Liver (tissue), 3 donors: ENCODE results near the gene RNF31.

Experiments
- ATF3 ChIP-seq: IDR thresholded peaks from 2 replicates; pipeline ENCODE4 v1.6.1; 2016; ENCODE audit warnings: antibody characterized with exemption
- EGR1 ChIP-seq, 2 donors: IDR thresholded peaks; 2 replicates each; pipeline ENCODE4 v1.6.1; 2016 to 2018; ENCODE audit warnings: antibody characterized with exemption in 2 of 2, low read depth in 2 of 2
- FOXA1 ChIP-seq: IDR thresholded peaks from 2 replicates; pipeline ENCODE4 v1.6.1; 2016; ENCODE audit warnings: antibody characterized with exemption
- GABPA ChIP-seq, 2 donors: IDR thresholded peaks in 1 of 2; conservative IDR thresholded peaks in 1 of 2; 2 replicates each; pipeline ENCODE4 v1.6.1; 2016; ENCODE audit warnings: antibody characterized with exemption in 2 of 2, mild to moderate bottlenecking in 1 of 2, moderate library complexity in 1 of 2
- HNF4G ChIP-seq: IDR thresholded peaks from 2 replicates; pipeline ENCODE4 v1.6.1; 2016; ENCODE audit warnings: antibody characterized with exemption
- JUND ChIP-seq, 2 donors: IDR thresholded peaks; 2 replicates each; pipeline ENCODE4 v1.6.1; 2016; ENCODE audit warnings: antibody characterized with exemption in 2 of 2
- RAD21 ChIP-seq, 2 donors: IDR thresholded peaks; 2 replicates each; pipeline ENCODE4 v1.6.1; 2016; ENCODE audit warnings: antibody characterized with exemption in 2 of 2, mild to moderate bottlenecking in 2 of 2
- REST ChIP-seq: IDR thresholded peaks from 2 replicates; pipeline ENCODE4 v1.6.1; 2016; ENCODE audit warnings: antibody characterized with exemption, mild to moderate bottlenecking
- RXRA ChIP-seq, 2 donors: IDR thresholded peaks; 2 replicates each; pipeline ENCODE4 v1.6.1; 2017 to 2018; ENCODE audit warnings: antibody characterized with exemption in 2 of 2, mild to moderate bottlenecking in 1 of 2
- SP1 ChIP-seq: IDR thresholded peaks from 2 replicates; pipeline ENCODE4 v1.6.1; 2018; ENCODE audit warnings: antibody characterized with exemption, mild to moderate bottlenecking
- TAF1 ChIP-seq: conservative IDR thresholded peaks from 2 replicates; pipeline ENCODE4 v1.6.1; 2016; ENCODE audit warnings: antibody characterized with exemption, mild to moderate bottlenecking
- YY1 ChIP-seq: IDR thresholded peaks from 2 replicates; pipeline ENCODE4 v1.6.1; 2016; ENCODE audit warnings: antibody characterized with exemption, mild to moderate bottlenecking
- TF ChIP-seq, protein P1 (sequence below): fragments of 150-350 bp; IDR thresholded peaks from 2 replicates; pipeline ENCODE4 v1.5.1; 2017; ENCODE audit warnings: improper control_type of control experiment, low read depth, low read length; ENCODE audit not compliant: missing input control
- TF ChIP-seq, protein P2 (sequence below): IDR thresholded peaks from 2 replicates; pipeline ENCODE4 v1.6.1; 2016; ENCODE audit warnings: antibody characterized with exemption
- donor health status: healthy.
- donor health status: healthy.

- TF ChIP-seq, protein P1, sequence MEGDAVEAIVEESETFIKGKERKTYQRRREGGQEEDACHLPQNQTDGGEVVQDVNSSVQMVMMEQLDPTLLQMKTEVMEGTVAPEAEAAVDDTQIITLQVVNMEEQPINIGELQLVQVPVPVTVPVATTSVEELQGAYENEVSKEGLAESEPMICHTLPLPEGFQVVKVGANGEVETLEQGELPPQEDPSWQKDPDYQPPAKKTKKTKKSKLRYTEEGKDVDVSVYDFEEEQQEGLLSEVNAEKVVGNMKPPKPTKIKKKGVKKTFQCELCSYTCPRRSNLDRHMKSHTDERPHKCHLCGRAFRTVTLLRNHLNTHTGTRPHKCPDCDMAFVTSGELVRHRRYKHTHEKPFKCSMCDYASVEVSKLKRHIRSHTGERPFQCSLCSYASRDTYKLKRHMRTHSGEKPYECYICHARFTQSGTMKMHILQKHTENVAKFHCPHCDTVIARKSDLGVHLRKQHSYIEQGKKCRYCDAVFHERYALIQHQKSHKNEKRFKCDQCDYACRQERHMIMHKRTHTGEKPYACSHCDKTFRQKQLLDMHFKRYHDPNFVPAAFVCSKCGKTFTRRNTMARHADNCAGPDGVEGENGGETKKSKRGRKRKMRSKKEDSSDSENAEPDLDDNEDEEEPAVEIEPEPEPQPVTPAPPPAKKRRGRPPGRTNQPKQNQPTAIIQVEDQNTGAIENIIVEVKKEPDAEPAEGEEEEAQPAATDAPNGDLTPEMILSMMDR = no peak
- no peak for TF ChIP-seq FOXA1
- TF ChIP-seq EGR1 (IDR thresholded peaks at IDR 0.05; ENCODE audit: low read depth in 2 of 2) = no peak
- no peak for TF ChIP-seq TAF1
- TF ChIP-seq, protein P2, sequence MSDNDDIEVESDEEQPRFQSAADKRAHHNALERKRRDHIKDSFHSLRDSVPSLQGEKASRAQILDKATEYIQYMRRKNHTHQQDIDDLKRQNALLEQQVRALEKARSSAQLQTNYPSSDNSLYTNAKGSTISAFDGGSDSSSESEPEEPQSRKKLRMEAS = no peak
- TF ChIP-seq ATF3 = no peak
- no peak for TF ChIP-seq HNF4G
- no peak for TF ChIP-seq RAD21 (IDR thresholded peaks at IDR 0.05)
- no peak for TF ChIP-seq SP1
- TF ChIP-seq JUND (IDR thresholded peaks at IDR 0.05) = no peak
- no peak for TF ChIP-seq RXRA (IDR thresholded peaks at IDR 0.05)
- TF ChIP-seq REST = no peak
- no peak for TF ChIP-seq YY1
- TF ChIP-seq GABPA (IDR thresholded peaks at IDR 0.05 in 1 of 2, conservative IDR thresholded peaks at IDR 0.05 in 1 of 2) = no peak
These were observed 24.9 kb upstream of the RNF31 start for GRCh38 chr14:24122416-24122815.
